Measurements from ENCODE around the gene ACSM5. TPM values are rescaled to one million over a fixed set of nuclear protein-coding genes. Genes with fewer than 3 reads are reported as not detected.
"Not testable (repeated sequence)": the region's sequence is repeated elsewhere in the genome, so short reads cannot be mapped to it uniquely, and the experiment has no call there.

Gene ACSM5
- total RNA-seq, 1 donor from 2014 or later, result not detected

DNA sequence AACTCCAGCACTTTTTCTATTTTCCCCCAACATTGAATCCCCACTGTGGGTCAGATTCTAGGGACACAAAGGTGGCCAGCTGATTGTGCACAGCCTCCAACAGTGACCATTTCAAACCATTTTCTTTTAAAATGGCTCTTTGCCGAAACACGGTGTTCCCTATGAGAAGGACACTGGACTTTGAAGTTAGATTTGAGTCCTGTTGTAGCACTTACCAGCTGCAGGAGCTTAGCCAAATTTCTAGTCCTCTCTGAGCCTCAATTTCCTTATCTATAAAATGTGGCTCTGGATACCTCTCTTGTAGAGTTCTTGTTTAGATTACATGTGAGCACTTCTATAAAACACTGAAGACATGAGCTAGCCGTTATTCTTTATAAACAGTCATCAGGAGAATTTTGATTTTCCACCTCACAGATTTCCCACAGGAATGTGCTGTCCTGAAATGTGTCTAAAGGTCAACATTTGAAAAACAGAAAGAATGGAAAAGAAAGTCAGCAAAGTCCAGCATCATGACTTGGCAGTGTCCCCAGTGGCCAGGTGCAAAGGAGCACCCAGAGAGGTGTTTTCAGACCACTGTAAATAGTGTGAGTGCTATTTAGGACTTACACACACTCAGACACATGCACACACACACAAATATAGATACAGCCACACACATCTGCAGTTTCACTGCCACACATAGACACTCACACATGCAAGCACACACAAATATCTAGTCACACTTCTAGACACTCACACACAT, 37.5 kb downstream of the ACSM5 start:
- DNase-seq (ENCODE audit: low read depth, low spot score), result not testable (repeated sequence)

DNA sequence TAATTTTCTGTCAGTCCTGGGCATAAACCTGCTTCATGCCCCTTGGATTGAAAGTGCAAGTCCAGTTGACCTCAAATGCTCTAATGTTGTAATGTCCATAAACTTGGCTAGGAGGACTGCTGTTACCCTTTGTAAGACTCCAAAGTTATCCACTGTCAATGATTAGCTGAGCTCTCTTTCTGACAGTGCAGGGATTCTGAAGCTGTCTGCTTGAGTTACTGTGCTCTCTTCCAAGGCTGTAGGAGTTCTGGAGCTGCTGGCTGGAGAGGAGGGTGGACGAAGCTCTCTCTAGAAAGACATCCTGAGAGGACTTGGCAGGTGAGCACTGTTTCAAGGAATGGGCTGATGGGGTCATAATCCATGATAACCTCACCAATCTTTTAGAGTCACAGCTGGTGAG, 42.0 kb downstream of the ACSM5 start, which contains the start of gene ACSM2A:
TSS of gene ACSM2A (plus strand) at position 158 of the 400 bp plus-strand sequence. CDS start 8,594 bp downstream, outside the sequence.
- DNase-seq (ENCODE audit: low read depth, low spot score), result not testable (repeated sequence)

DNA sequence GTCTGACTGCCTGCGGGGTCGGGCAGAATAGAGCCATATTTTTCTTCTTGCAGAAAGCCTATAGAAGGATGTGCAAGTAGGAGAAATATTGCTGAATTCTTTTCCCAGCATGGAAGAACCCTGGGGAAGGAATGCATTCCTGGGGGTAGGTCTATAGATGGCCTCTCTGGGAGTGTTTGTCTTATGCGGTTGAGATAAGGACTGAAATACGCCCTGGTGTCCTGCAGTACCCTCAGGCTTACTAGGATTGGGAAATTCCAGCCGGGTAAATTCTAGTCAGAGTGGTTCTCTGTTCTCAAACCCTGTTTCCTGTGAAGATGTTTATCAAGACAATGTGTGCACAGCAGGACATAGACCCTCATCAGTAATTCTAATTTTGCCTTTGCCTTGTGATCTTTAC, 44.3 kb downstream of the ACSM5 start:
- not testable (repeated sequence) for DNase-seq (ENCODE audit: low read depth, low spot score)

DNA sequence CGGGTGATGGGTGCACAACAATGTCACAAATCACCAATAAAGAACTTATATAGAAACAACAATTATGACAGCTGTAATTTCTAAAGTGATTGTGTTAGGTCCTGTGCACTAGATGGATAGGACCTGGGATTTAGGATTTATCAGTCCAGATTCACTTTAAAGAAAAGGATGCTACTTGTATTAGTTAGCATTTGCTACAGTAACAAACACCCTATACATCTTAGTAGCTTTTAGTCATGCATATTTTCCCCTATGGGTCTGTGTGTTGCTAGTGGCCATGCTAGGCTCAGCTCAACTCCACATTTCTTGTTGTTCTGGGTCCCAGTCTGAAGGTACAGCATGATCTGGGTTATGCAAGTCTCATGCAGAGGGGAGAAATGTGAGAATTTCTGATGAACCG, 49.9 kb downstream of the ACSM5 start:
- DNase-seq (ENCODE audit: low read depth, low spot score), result not testable (repeated sequence)

DNA sequence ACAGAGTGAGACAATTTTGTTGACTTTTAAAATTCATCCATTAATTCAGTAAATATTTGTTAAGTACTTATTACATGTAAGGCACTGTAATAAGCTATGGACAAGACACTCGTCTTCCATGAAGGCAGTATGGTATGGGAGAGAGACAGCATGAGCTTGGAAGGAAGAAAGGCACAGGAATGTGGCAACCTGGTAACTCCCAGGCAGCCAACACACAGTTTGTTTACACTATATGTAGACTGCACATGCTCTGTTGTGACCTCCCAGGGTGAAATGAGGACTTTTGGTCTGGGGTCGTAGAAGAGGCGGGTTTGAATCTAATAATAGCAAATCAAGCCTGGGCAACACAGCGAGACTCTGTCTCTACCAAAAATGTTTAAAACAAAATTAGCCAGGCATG, 51.0 kb downstream of the ACSM5 start:
- not testable (repeated sequence) for DNase-seq (ENCODE audit: low read depth, low spot score)

DNA sequence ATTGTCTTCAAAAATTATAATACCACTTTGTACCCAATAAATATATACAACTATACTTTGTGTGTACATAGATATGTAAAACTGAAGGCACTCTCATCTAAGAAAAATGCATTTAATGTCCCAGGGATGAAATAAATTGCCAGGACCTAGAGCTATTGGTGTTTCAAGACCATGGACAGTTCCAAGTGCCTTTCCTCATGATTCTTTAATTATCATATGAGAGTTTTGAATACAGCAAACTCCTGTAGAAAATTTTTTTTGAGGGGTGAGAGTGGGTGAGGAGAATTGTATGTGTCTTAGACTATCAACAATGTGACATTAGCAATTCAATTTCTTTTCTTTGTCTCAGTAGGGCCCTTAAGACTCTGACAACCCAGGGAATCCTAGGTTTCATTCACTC, 59.6 kb downstream of the ACSM5 start:
- DNase-seq (ENCODE audit: low read depth, low spot score), result not testable (repeated sequence)

DNA sequence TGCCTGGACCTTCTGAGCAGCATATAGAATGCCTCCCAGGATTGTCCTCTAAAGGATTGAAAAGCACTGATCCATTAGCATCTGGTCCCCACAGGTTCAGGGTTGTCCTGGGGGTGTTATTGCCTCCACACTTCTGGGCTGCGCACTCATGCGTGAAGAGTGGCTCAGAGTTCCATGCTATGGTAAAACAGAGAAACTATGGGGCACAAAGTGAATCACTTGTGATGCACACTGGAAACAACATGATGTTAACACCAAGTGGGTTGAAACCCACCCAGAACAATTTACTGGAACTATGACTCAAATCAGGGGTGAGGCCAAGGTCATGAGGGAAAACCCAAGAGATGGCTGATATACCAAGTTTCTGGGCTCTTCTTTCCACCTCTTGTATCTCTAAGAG, 60.6 kb downstream of the ACSM5 start:
- DNase-seq (ENCODE audit: low read depth, low spot score), result not testable (repeated sequence)

DNA sequence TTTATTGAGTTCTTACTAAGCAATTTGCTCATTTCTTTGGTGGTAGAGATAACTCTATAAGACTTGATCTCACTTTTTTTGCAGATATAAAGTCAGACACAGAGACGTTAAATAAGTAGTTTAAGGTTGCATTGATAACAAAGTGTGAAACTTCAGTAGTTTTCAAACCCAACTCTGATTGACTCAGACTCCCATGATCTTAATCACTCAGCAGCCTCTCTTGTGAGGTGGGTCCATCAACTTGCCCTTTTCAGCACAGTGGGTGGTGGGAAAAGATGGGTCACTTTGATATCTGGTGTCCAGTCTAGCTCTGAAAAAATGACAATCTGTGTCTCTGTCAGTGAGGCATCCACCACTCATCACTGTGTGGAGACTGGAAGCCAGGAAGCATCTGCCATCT, 61.4 kb downstream of the ACSM5 start:
- not testable (repeated sequence) for DNase-seq (ENCODE audit: low read depth, low spot score)

DNA sequence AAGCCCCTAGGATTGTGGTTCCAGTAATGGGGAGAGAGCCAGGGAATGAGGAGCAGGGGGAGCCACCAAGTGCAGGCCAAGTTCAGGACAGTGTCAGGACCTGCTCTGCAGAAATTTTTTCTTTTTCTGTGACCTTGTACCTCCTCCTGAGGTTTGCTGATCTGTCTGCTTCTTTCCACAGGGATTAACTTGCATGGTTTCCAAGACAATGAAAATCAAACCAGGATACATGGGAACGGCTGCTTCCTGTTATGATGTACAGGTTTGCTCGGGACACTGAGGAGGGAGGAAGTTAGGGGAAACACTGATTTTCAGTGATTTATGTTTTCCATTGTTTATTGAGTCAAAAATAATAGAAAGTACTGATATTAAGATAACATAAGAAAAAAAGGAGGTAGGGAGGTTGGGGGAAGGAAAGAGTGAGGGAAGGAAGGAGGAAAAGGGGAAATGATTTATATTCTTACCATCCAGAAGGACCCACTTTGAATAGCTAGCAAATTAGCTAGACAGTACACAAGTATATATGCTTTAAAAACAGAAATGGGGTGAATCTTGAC, 67.9 kb downstream of the ACSM5 start:
- not testable (repeated sequence) for DNase-seq (ENCODE audit: low read depth, low spot score)

DNA sequence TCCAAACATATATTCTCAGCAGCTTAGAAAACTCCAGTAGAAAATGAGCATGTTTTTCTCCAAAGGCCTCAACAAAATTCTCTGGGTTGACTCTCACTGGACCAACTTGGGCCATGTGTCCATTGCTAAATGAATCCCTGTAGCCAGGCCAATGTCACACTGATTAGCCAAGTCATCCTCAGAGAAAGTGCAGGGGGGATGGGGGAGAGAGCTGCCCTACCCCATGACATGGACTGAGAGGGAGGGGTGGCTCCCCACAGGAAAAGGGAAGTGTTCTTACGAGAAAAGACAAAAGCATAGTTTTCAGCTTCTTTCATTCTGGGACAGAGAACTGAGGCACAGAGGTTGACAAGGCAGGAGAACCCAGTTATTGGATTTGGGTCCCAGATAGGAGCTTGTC, 74.7 kb downstream of the ACSM5 start:
- not testable (repeated sequence) for DNase-seq (ENCODE audit: low read depth, low spot score)

DNA sequence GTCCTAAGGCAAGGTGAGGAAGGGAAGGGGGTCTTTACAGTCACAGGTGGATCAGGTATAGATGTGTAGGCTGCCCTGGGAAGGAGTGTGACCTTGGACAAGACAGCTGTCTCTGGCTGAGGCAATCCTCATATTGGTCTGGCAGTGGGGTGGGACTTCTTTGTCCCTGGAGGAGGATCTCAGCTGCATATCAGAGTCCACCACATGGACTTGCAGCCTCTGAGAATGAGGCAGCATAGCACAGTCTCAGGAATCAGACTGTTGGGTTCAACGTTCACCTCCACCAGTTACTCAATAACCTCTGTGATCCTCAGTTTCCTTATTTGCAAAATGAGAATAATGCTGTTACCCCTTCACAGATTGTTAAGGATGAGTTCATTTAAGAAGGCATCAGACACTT, 75.4 kb downstream of the ACSM5 start:
- DNase-seq (ENCODE audit: low read depth, low spot score), result no peak

DNA sequence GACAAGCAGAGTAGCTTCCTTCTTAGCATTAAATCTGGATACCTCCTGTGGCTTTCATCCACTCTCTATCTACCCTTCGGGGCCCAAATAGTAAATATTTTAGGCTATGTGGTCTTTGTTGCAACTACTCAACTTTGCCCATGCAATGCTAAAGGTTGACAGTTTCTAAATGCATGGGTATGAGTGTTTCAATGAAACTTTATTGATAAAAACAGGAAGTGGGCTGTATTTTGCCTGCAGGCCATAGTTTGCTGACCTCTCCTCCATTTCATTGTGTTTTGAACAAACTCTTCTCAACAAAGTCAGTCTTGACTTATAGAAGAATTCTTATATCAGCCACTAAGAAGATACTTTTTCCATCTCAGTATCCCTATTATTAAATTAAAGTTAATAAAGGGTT, 76.1 kb downstream of the ACSM5 start:
- no peak for DNase-seq (ENCODE audit: low read depth, low spot score)

Other genes with a start within 250 kb of the ACSM5 start
- gene GP2, start 82.0 kb upstream of the ACSM5 start, total RNA-seq, result not detected in 2 replicates
- not detected in 2 replicates for gene UMOD, start 56.8 kb upstream of the ACSM5 start, total RNA-seq
- gene PDILT, start 4.8 kb upstream of the ACSM5 start, total RNA-seq, result not detected in 2 replicates
- not detected in 2 replicates for gene ACSM2A, start 42.0 kb downstream of the ACSM5 start, total RNA-seq
- gene ACSM2B, start 166.8 kb downstream of the ACSM5 start, total RNA-seq, result not detected in 2 replicates